GM23338 (cell line): ENCODE data around the gene PISD. TPM values are rescaled to one million over a fixed set of nuclear protein-coding genes. Genes with fewer than 3 reads are reported as not detected.

Source experiments
- ATAC-seq: fragments of 200-7000 bp; cut with Tn5 transposase; 3 replicates; pipeline ENCODE4 v1.9.1; 2020
- DNase-seq: peaks from one replicate; pipeline ENCODE4 v3.0.0-alpha.2; 2015; ENCODE audit warnings: low spot score
- H2AFZ ChIP-seq: fragments of 200-600 bp; sonication (generic); 2 replicates; pipeline ENCODE4 v1.8.0; 2016; ENCODE audit warnings: antibody characterized with exemption, mild to moderate bottlenecking, moderate library complexity
- H3F3A ChIP-seq: fragments of 200-600 bp; sonication (generic); replicated peaks from 2 replicates; pipeline ENCODE4 v1.8.0; 2017; ENCODE audit warnings: antibody characterized with exemption, mixed run types, low read depth
- H3K27ac ChIP-seq: fragments of 200-600 bp; sonication (generic); 2 replicates; pipeline ENCODE4 v1.6.1; 2016; ENCODE audit warnings: low read depth
- H3K27me3 ChIP-seq: fragments of 200-600 bp; sonication (generic); 2 replicates; pipeline ENCODE4 v1.8.0; 2016; ENCODE audit warnings: mild to moderate bottlenecking, mixed run types, moderate library complexity; ENCODE audit not compliant: insufficient read depth
- H3K36me3 ChIP-seq: fragments of 200-600 bp; sonication (generic); 2 replicates; pipeline ENCODE4 v1.8.0; 2016; ENCODE audit warnings: mild to moderate bottlenecking; ENCODE audit not compliant: insufficient read depth
- H3K4me1 ChIP-seq: fragments of 200-600 bp; sonication (generic); 2 replicates; pipeline ENCODE4 v1.8.0; 2016; ENCODE audit warnings: mild to moderate bottlenecking, moderate library complexity; ENCODE audit not compliant: insufficient read depth
- H3K4me2 ChIP-seq: fragments of 200-600 bp; sonication (generic); 2 replicates; pipeline ENCODE4 v1.7.1; 2017; ENCODE audit warnings: mixed run types
- H3K4me3 ChIP-seq: fragments of 200-600 bp; sonication (generic); 2 replicates; pipeline ENCODE4 v1.6.1; 2016; ENCODE audit warnings: mixed run types
- H3K79me2 ChIP-seq: fragments of 200-600 bp; sonication (generic); replicated peaks from 2 replicates; pipeline ENCODE4 v1.8.0; 2017; ENCODE audit warnings: mild to moderate bottlenecking; ENCODE audit not compliant: insufficient read depth
- H3K9me2 ChIP-seq: fragments of 200-600 bp; sonication (generic); 2 replicates; pipeline ENCODE4 v1.8.0; 2017; ENCODE audit not compliant: insufficient read depth
- H4K20me1 ChIP-seq: fragments of 200-600 bp; sonication (generic); replicated peaks from 2 replicates; pipeline ENCODE4 v1.8.0; 2017; ENCODE audit warnings: mild to moderate bottlenecking; ENCODE audit not compliant: insufficient read depth
- H3K27ac Mint-ChIP-seq: 2 replicates; pipeline ENCODE4 v1.8.0; 2020; ENCODE audit warnings: inconsistent platforms, mild to moderate bottlenecking, moderate library complexity, mixed read lengths
- H3K27me3 Mint-ChIP-seq: 3 replicates; pipeline ENCODE4 v1.8.0; 2022; ENCODE audit warnings: low read depth, mild to moderate bottlenecking, moderate library complexity, mixed read lengths, inconsistent platforms; ENCODE audit not compliant: insufficient read depth, poor library complexity
- H3K36me3 Mint-ChIP-seq: 3 replicates; pipeline ENCODE4 v1.8.0; 2021; ENCODE audit warnings: low read depth, mild to moderate bottlenecking, inconsistent platforms, moderate library complexity, mixed read lengths
- H3K4me1 Mint-ChIP-seq: 3 replicates; pipeline ENCODE4 v1.8.0; 2020; ENCODE audit warnings: mild to moderate bottlenecking, inconsistent platforms, mixed read lengths
- H3K4me3 Mint-ChIP-seq: 3 replicates; pipeline ENCODE4 v1.8.0; 2021; ENCODE audit warnings: moderate library complexity, mild to moderate bottlenecking, inconsistent platforms, mixed read lengths
- H3K9me3 Mint-ChIP-seq: 3 replicates; pipeline ENCODE4 v1.8.0; 2020; ENCODE audit warnings: moderate library complexity, mild to moderate bottlenecking, inconsistent platforms, mixed read lengths
- CTCF ChIP-seq, 2 experiments: fragments of 200-600 bp in 1 of 2; sonication (generic) in 1 of 2; conservative IDR thresholded peaks; 2 replicates each; pipeline versions ENCODE4 v1.5.1 to v1.6.1; 2016 to 2017; ENCODE audit warnings: antibody characterized with exemption in 2 of 2, low read depth in 2 of 2, mild to moderate bottlenecking in 2 of 2, moderate library complexity in 1 of 2
- ETS1 ChIP-seq: IDR thresholded peaks from 2 replicates; pipeline ENCODE4 v1.6.1; 2016; ENCODE audit warnings: antibody characterized with exemption
- EZH2 ChIP-seq: fragments of 200-600 bp; sonication (generic); IDR thresholded peaks from one replicate; pipeline ENCODE4 v1.8.0; 2017; ENCODE audit warnings: antibody characterized with exemption, mild to moderate bottlenecking, low read depth; ENCODE audit not compliant: unreplicated experiment
- JUNB ChIP-seq: IDR thresholded peaks from one replicate; pipeline ENCODE4 v1.6.1; 2016; ENCODE audit warnings: antibody characterized with exemption; ENCODE audit not compliant: unreplicated experiment
- NANOG ChIP-seq: IDR thresholded peaks from 2 replicates; pipeline ENCODE4 v1.6.1; 2016; ENCODE audit warnings: antibody characterized with exemption, borderline replicate concordance
- POLR2AphosphoS5 ChIP-seq: IDR thresholded peaks from 2 replicates; pipeline ENCODE4 v1.6.1; 2016; ENCODE audit warnings: antibody characterized with exemption, low read depth
- STAT1 ChIP-seq: IDR thresholded peaks from one replicate; pipeline ENCODE4 v1.6.1; 2016; ENCODE audit warnings: antibody characterized with exemption; ENCODE audit not compliant: unreplicated experiment
- ZNF114 ChIP-seq: fragments of 250-450 bp; sonication (Bioruptor Pico); IDR thresholded peaks from 2 replicates; pipeline ENCODE4 v1.5.0; 2020; ENCODE audit warnings: mild to moderate bottlenecking, moderate library complexity
- ZNF331 ChIP-seq: fragments of 250-450 bp; sonication (Bioruptor Pico); IDR thresholded peaks from 2 replicates; pipeline ENCODE4 v1.5.0; 2020; ENCODE audit warnings: low read depth, mild to moderate bottlenecking, moderate library complexity
- ZNF462 ChIP-seq: fragments of 250-450 bp; sonication (Bioruptor Pico); IDR thresholded peaks from 2 replicates; pipeline ENCODE4 v1.5.0; 2020; ENCODE audit warnings: mild to moderate bottlenecking, moderate library complexity
- polyA plus RNA-seq: library from polyadenylated mRNA; unstranded; fragments of >200 nt; fragmentation: Nextera tagmentation; extraction: Ambion mirVana; gene quantifications from 2 replicates; pipeline ENCODE4 v1.2.1, GENCODE V29; 2016
- total RNA-seq: library from RNA; depleted of rRNA; stranded (reverse); fragments of >200 nt; shearing (Covaris generic); gene quantifications from 2 replicates; pipeline ENCODE4 v1.2.3, GENCODE V29; 2014

Gene PISD
- total and polyA plus RNA-seq, 2 experiments from 2014 or later: 43.1 to 54.5 TPM

- TF ChIP-seq ETS1: no peak
- no peak for TF ChIP-seq CTCF (conservative IDR thresholded peaks at IDR 0.05; ENCODE audit: low read depth in 2 of 2)
- no peak for TF ChIP-seq STAT1
- TF ChIP-seq ZNF331: no peak
- no peak for TF ChIP-seq POLR2AphosphoS5
- no peak for TF ChIP-seq ZNF114
- TF ChIP-seq NANOG: no peak
These were observed 45.6 kb downstream of the PISD start (continued) for GRCh38 chr22:31616315-31616980.

GRCh38 chr22:31615940-31616314 is 46.1 kb downstream of the PISD start:
- H3K79me2 ChIP-seq: no peaks in the 10 kb centered on the region
- H3K9me2 ChIP-seq: no peaks in the 10 kb centered on the region
- Mint-ChIP-seq H3K9me3 (no peaks in the 10 kb centered on the region), H3K27me3 (peaks cover 20% of the 10 kb centered on the region), H3K36me3 (peaks cover 31% of the 10 kb centered on the region), H3K4me3 (no peak overlapping the region), H3K4me1 (no peaks in the 10 kb centered on the region; the same call in 2 of the 3 replicates), H3K27ac (no peak overlapping the region)
- no peak overlapping the region for H3K4me3 ChIP-seq
- no peak overlapping the region for H3K4me2 ChIP-seq
- ATAC-seq (no peak), DNase-seq (no peak)
- no peak overlapping the region for H2AFZ ChIP-seq
- H3K27me3 ChIP-seq: no peaks in the 10 kb centered on the region
- H3K27ac ChIP-seq: no peak overlapping the region
- no peaks in the 10 kb centered on the region for H3K4me1 ChIP-seq
- H3F3A ChIP-seq: peaks cover 3% of the 10 kb centered on the region; the same call in 1 of the 2 replicates
- no peaks in the 10 kb centered on the region for H3K36me3 ChIP-seq
- H4K20me1 ChIP-seq: peaks cover 4% of the 10 kb centered on the region; the same call in 1 of the 2 replicates
- no peak for TF ChIP-seq ZNF114
- no peak for TF ChIP-seq ZNF331
- no peak for TF ChIP-seq EZH2
- no peak for TF ChIP-seq STAT1
- TF ChIP-seq ETS1: no peak
- TF ChIP-seq ZNF462 (CRISPR knock-in tag): no peak
- TF ChIP-seq JUNB: no peak
- no peak for TF ChIP-seq POLR2AphosphoS5
